ENCODE results near the gene TACR1. TPM values are rescaled to one million over a fixed set of nuclear protein-coding genes. Genes with fewer than 3 reads are reported as not detected.

The TACR1 gene
- total and polyA plus RNA-seq, 2 donors (not counting 1 experiment from before 2014, with no cell fraction given): 0.01 to 0.05 TPM

- 39% methylated on average over 5 of the region's 8 CpGs for WGBS (ENCODE audit: insufficient coverage)
- no peaks in the 10 kb centered on the region for H3K4me1 Mint-ChIP-seq
- Histone ChIP-seq H3K4me2 (replicated peaks; ENCODE audit: low read depth, low read length, poor library complexity, severe bottlenecking) (no peak overlapping the region), H3K4me1 (ENCODE audit: control insufficient read depth in 2 of 2, insufficient read depth in 2 of 2, low read length in 2 of 2) (no peaks in the 10 kb centered on the region), H3K27me3 (replicated peaks in 1 of 4; ENCODE audit: control extremely low read depth in 1 of 4, control insufficient read depth in 3 of 4, insufficient read depth in 4 of 4, low read length in 3 of 4) (no peaks in the 10 kb centered on the region), H3K9me3 (ENCODE audit: control extremely low read depth in 1 of 3, control insufficient read depth in 2 of 3, insufficient read depth in 1 of 3, low read length in 2 of 3) (no peaks in the 10 kb centered on the region), H3K79me2 (ENCODE audit: control insufficient read depth, insufficient read depth, low read length) (no peaks in the 10 kb centered on the region), H3K4me3 (ENCODE audit: control extremely low read depth in 1 of 5, extremely low read depth in 1 of 5, insufficient read depth in 1 of 5, low read depth in 2 of 5, low read length in 4 of 5) (no peak overlapping the region), H2AFZ (ENCODE audit: insufficient read depth, low read depth, low read length, poor library complexity, severe bottlenecking) (no peak overlapping the region), H3K36me3 (replicated peaks in 1 of 2; ENCODE audit: control extremely low read depth in 1 of 2, control insufficient read depth in 1 of 2, extremely low read depth in 1 of 2, insufficient read depth in 2 of 2, low read length in 1 of 2) (no peaks in the 10 kb centered on the region), H3K27ac (ENCODE audit: low read length in 2 of 2) (no peak overlapping the region), H4K20me1 (ENCODE audit: control insufficient read depth, insufficient read depth, low read length, poor library complexity, severe bottlenecking) (no peaks in the 10 kb centered on the region), H3K9ac (ENCODE audit: low read length) (no peak overlapping the region)
- no peaks in the 10 kb centered on the region for H3K27me3 Mint-ChIP-seq
- H3K27ac Mint-ChIP-seq: no peak overlapping the region
- ChIA-PET CTCF (interaction anchor here (0.6 to 4.5 kb wide), 31 partner anchors 10 to 996 kb away, joined by 3 to 44 read pairs (median 4); partner anchors contain the start of gene TACR1), POLR2A (no interaction called here)
- intact Hi-C loops (cut with micrococcal nuclease): loop anchor here (1.0 kb wide), 4 partner anchors 146 to 544 kb away; no protein-coding TSS in a partner anchor
- no peaks in the 10 kb centered on the region for H3K9me3 Mint-ChIP-seq (ENCODE audit: insufficient read depth)
- peak; percentile 65 for DNase-seq
- no peak for TF ChIP-seq EZH2 (IDR thresholded peaks at IDR 0.05; ENCODE audit: borderline replicate concordance, insufficient read depth, low read depth, low read length, poor library complexity, severe bottlenecking)
- peak; percentile 95 for TF ChIP-seq CTCF (IDR thresholded peaks at IDR 0.05)
- ATAC-seq (ENCODE audit: low read depth): peak; percentile 62
- no peak overlapping the region for H3K4me3 Mint-ChIP-seq
Observed at GRCh38 chr2:75064691-75065396, 134.5 kb downstream of the TACR1 start.

- POLR2A ChIA-PET: no interaction called here
- no CpG with 5 or more reads among the region's 1 CpG for WGBS (ENCODE audit: insufficient coverage)
- intact Hi-C loops (cut with micrococcal nuclease): no loop called here
Observed at GRCh38 chr2:75063906-75064305, 135.4 kb downstream of the TACR1 start.

More at GRCh38 chr2:75063906-75064305, 135.4 kb downstream of the TACR1 start:
- Histone ChIP-seq H3K4me3 (ENCODE audit: control extremely low read depth in 1 of 5, extremely low read depth in 1 of 5, insufficient read depth in 1 of 5, low read depth in 2 of 5, low read length in 4 of 5) (no peak overlapping the region), H3K36me3 (replicated peaks in 1 of 2; ENCODE audit: control extremely low read depth in 1 of 2, control insufficient read depth in 1 of 2, extremely low read depth in 1 of 2, insufficient read depth in 2 of 2, low read length in 1 of 2) (no peaks in the 10 kb centered on the region), H3K27me3 (replicated peaks in 1 of 4; ENCODE audit: control extremely low read depth in 1 of 4, control insufficient read depth in 3 of 4, insufficient read depth in 4 of 4, low read length in 3 of 4) (no peaks in the 10 kb centered on the region), H3K9me3 (ENCODE audit: control extremely low read depth in 1 of 3, control insufficient read depth in 2 of 3, insufficient read depth in 1 of 3, low read length in 2 of 3) (no peaks in the 10 kb centered on the region), H3K4me1 (ENCODE audit: control insufficient read depth in 2 of 2, insufficient read depth in 2 of 2, low read length in 2 of 2) (no peaks in the 10 kb centered on the region), H3K79me2 (ENCODE audit: control insufficient read depth, insufficient read depth, low read length) (no peaks in the 10 kb centered on the region), H2AFZ (ENCODE audit: insufficient read depth, low read depth, low read length, poor library complexity, severe bottlenecking) (no peak overlapping the region), H3K4me2 (replicated peaks; ENCODE audit: low read depth, low read length, poor library complexity, severe bottlenecking) (no peak overlapping the region), H3K9ac (ENCODE audit: low read length) (no peak overlapping the region), H3K27ac (ENCODE audit: low read length in 2 of 2) (no peak overlapping the region), H4K20me1 (ENCODE audit: control insufficient read depth, insufficient read depth, low read length, poor library complexity, severe bottlenecking) (no peaks in the 10 kb centered on the region)
- TF ChIP-seq EZH2 (IDR thresholded peaks at IDR 0.05; ENCODE audit: borderline replicate concordance, insufficient read depth, low read depth, low read length, poor library complexity, severe bottlenecking): no peak
- TF ChIP-seq CTCF (IDR thresholded peaks at IDR 0.05): no peak
- H3K4me3 Mint-ChIP-seq: no peak overlapping the region
- DNase-seq (no peak), ATAC-seq (ENCODE audit: low read depth) (no peak)
- H3K9me3 Mint-ChIP-seq (ENCODE audit: insufficient read depth): no peaks in the 10 kb centered on the region
- no peak overlapping the region for H3K27ac Mint-ChIP-seq
- H3K27me3 Mint-ChIP-seq: no peaks in the 10 kb centered on the region
- no peaks in the 10 kb centered on the region for H3K4me1 Mint-ChIP-seq
- CTCF ChIA-PET: interaction anchor here (0.6 to 4.5 kb wide), 19 partner anchors 9 to 564 kb away, joined by 3 to 44 read pairs (median 5); partner anchors contain the start of gene TACR1

All from B cell (primary cell).